ENCODE measurements around the gene SELENOI.

SELENOI gene

DNA sequence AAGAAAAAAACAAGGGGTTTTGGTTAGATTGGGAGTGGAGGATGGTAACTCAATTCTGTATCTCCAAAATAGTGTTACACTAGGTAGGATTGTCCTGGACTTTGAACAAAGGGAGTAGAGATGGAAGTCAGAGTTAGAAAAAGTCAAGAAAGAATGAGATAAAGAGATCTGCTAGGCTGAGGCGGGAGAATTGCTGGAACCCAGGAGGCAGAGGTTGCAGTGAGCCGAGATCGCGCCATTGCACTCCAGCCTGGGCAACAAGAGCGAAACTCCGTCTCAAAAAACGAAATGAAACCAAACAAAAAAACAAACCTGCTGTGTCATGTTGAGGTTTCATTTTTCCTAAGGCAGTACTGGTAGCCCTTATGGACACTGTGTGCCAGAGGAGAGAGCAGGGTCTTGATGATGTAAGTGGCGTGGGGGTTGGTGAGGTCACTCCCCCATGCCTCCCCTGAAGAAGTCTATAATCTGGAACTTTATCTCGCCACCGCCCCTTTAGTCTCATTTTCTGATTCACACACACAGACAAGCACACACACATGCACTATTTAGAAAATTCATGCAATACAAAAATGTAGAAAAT lies 66.2 kb downstream of the SELENOI start:
- no peak for DNase-seq

GRCh38 chr2:26414311-26414710 lies 68.4 kb downstream of the SELENOI start:
- DNase-seq = no peak

GRCh38 chr2:26421961-26422360 lies 76.0 kb downstream of the SELENOI start:
- no peak for DNase-seq

GRCh38 chr2:26422947-26423629 lies 77.1 kb downstream of the SELENOI start:
- DNase-seq = no peak

- no peak for DNase-seq
Observed at GRCh38 chr2:26423750-26424149, 77.8 kb downstream of the SELENOI start.

GRCh38 chr2:26424221-26424620 lies 78.3 kb downstream of the SELENOI start:
- no peak for DNase-seq

DNA sequence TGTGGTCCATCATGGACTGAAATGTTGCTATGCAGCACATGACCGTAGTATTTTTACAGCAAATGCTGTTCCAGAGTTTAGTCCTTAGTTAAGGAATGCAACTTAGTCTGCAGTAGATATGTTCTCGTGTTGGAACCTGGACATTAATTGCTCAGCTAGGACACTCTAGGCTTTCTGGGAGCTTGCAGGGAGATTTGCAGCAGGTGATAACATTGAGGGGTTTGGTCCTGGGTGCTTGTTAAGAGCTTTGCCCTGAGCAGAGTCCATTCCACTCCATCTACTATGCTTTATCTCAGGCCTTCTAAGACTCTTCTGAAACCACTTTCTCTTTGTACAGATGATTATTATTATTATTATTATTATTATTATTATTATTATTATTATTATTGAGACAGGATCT lies 82.9 kb downstream of the SELENOI start:
- no peak for DNase-seq

DNA sequence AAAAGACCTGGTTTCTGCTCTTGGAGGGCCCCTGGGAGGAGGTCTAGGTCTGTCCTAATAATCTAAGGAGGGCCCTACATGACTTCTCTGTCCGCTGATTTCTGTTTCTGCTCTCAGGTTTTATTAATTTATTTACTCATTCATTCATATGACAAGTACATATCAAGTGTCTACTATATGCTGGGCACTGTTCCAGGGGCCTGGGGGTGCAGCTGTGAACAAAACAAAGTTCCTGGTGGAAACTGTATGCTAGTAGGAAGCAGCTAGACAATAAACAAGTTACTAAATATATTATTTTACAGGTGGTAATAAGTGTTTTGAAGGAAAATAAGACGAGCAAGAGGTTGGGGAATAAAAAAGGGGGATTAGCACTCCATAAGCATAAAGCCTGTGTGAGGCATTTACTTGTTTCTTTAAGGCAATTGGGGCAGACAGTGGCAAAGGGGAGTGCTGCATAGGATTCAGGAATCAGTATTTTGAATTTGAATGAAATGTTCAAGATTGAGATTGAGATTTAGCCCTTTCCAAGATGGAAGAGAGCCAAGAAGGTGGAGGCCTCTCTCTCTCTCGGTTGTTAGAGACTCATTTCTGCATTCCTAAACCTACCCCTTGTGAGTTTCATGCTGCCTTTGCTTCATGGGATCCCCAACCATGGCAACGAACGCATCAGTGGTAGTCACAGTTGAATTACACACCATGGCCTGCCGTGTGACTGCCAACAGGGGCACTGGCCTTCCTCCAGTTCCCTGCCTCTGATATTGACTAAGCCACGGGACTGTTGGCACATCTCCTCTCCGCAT lies 84.0 kb downstream of the SELENOI start:
- DNase-seq = no peak

GRCh38 chr2:26430826-26431225 lies 84.9 kb downstream of the SELENOI start:
- no peak for DNase-seq

DNA sequence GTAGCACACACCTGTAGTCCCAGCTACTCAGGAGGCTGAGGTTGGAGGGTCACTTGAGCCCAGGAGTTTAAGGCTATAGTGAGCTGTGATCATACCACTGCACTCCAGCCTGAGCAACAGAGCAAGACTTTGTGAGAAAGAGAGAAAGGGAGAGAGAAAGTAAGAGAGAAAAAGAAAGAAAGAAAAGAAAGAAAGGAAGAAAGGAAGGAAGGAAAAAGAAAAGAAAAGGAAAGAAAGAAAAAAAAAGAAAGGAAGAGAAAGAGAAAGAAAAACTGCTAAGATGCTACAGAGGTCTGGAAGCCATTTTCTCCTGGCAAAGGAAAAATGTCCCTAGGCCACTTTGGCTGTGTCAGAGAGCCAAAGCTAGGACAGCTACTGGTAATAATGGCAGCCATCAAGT lies 86.4 kb downstream of the SELENOI start:
- DNase-seq = no peak

DNA sequence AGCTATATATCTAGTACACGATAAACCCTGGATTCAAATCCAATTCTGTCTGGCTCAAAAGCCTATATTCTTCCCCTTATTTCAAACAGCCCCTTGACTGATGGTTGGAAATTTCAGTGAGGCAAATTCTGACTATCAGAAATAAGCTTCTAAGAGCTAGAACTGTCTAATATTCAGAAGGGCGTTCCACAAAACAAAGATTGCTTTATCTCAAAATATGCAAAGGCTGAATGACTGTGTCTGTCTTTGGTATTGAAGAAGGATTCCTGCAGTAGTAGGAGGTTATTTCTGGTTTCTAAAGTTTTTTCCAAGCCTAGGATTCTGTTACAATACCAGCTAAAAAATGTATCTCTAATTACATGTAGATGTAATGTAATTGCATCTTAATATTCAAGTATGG lies 86.9 kb downstream of the SELENOI start:
- no peak for DNase-seq

- DNase-seq = no peak
Observed at GRCh38 chr2:26435106-26435505, 89.2 kb downstream of the SELENOI start.

- no peak for DNase-seq
Observed at GRCh38 chr2:26438526-26438925, 92.6 kb downstream of the SELENOI start.

DNA sequence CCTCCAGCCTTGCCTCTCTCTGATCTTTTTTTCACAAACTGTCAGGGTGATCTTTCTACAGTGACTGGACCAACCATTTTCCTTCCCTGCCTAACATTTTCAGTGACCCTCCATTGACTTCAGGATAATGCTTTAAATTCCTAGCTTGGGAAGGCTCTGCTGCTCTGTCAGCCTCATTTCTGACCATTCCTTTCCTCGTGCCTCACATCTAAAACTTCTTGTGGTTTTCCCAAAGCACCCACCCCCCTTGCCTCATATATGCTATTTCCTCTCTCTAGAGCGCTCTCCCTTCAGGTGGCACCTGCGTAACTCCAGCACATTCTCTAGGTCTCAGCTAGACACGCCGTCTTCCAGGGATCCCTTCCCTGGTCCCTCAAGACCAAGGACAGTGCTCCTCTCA lies 93.0 kb downstream of the SELENOI start:
- DNase-seq = no peak

DNA sequence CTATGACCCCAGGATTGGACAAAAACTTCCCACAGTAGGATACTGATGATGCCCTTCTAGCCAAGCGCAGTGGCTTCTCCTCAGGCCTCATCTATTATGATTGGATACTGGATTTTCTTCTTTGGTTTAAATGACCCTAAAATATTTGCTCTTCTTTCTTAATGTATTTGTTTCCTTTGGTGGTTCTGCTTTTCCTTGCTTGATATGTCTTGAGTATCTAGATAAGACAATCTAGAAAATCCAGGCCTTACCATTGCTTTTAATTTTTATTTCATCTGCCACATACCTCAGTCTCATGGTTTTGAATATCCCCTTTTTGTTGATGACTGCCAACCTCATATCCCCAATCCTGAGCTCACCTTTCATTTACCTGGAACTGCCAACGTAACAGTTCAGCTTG lies 96.4 kb downstream of the SELENOI start:
- DNase-seq = no peak

DNA sequence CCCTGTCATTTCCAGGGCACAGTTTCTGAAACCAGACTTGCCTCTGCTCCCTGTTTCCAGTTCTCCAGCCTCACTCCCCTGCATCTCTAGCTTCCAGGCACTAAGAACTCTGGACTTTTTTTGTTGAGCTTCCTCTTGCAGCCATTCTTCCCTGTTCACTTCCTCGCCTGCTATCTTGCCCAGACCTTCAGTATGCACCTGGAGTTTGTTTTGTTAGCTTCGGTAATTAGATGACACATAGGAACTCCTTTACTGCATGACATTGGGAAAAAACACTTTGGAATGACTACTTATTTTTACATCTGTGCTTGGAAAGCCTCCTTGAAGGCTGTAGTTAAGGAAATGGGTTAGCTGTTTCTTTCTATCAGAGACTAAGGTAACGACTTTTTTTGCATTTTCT lies 96.8 kb downstream of the SELENOI start:
- DNase-seq = no peak

DNA sequence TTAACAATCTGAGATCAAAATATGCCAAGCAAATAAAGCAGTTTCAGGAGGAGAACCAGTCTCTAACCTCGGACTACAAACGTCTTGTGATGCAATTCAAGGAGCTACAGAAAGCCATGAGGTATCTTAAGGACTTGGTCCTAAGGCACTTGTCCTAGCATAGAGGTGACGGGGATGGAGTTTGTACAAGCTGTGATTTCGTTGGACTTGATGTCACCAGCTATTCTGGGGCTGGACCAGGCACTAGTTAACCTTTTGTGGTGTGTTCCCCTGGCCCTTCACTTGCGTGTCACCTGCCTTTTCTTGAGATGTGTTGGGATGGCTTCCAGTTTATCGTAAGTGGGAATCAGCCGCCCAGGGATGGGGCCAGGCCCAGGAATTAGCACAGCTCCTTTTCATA lies 98.3 kb downstream of the SELENOI start:
- no peak for DNase-seq

Data from CD4-positive, alpha-beta T cell treated with Interleukin-15 for 1 hour (primary cell).